ENCODE results near the gene CDR2.

CDR2 gene

GRCh38 chr16:22323173-22323958 lies 51.1 kb downstream of the CDR2 start:
- no peak for DNase-seq

- DNase-seq = no peak
Measured at GRCh38 chr16:22322741-22323140, 51.7 kb downstream of the CDR2 start.

GRCh38 chr16:22322021-22322471 lies 52.4 kb downstream of the CDR2 start:
- DNase-seq = peak in 2 of 3 experiments; percentile 51 to 80

- DNase-seq = peak; percentile 34 to 83 (median 56)
Measured at GRCh38 chr16:22321340-22322001, 52.9 kb downstream of the CDR2 start.

GRCh38 chr16:22320572-22321339 lies 53.7 kb downstream of the CDR2 start:
- DNase-seq = no peak

GRCh38 chr16:22318690-22319358 lies 55.6 kb downstream of the CDR2 start:
- DNase-seq = peak in 1 of 3 experiments; percentile 20

GRCh38 chr16:22317625-22318024 lies 56.8 kb downstream of the CDR2 start:
- no peak for DNase-seq

GRCh38 chr16:22317001-22317530 lies 57.4 kb downstream of the CDR2 start:
- no peak for DNase-seq

- no peak for DNase-seq
Measured at GRCh38 chr16:22316411-22316811, 58.0 kb downstream of the CDR2 start.

GRCh38 chr16:22315979-22316378 lies 58.4 kb downstream of the CDR2 start:
- DNase-seq = no peak

GRCh38 chr16:22314661-22315626 lies 59.5 kb downstream of the CDR2 start:
- no peak for DNase-seq

- DNase-seq = no peak
Measured at GRCh38 chr16:22313876-22314470, 60.4 kb downstream of the CDR2 start.

- DNase-seq = no peak
Measured at GRCh38 chr16:22312897-22313781, 61.3 kb downstream of the CDR2 start.

- DNase-seq = no peak
Measured at GRCh38 chr16:22311520-22311919, 62.9 kb downstream of the CDR2 start.

GRCh38 chr16:22308824-22309520 lies 65.4 kb downstream of the CDR2 start:
- no peak for DNase-seq

GRCh38 chr16:22307838-22308237 lies 66.6 kb downstream of the CDR2 start:
- no peak for DNase-seq

- no peak for DNase-seq
Measured at GRCh38 chr16:22306788-22307187, 67.6 kb downstream of the CDR2 start.

- no peak for DNase-seq
Measured at GRCh38 chr16:22304411-22304810, 70.0 kb downstream of the CDR2 start.

GRCh38 chr16:22302776-22303363 lies 71.5 kb downstream of the CDR2 start:
- DNase-seq = no peak

All from NCI-H1417 (cell line).